Measurements from ENCODE around the gene CCL21. TPM values are rescaled to one million over a fixed set of nuclear protein-coding genes. Genes with fewer than 3 reads are reported as not detected.

CCL21 gene
- total and polyA plus RNA-seq, 2 of the 4 experiments (the other 2 are of a cell fraction) = not detected

GRCh38 chr9:34709196-34709978 is 549 bp downstream of the CCL21 start:
- H4K8ac ChIP-seq (ENCODE audit: low read depth in 2 of 2, low read length in 2 of 2) = no peak overlapping the region
- peaks cover 24% of the 10 kb centered on the region for H3K27me3 ChIP-seq (ENCODE audit: control insufficient read depth, insufficient read depth, low read length)
- ChIA-PET POLR2A (ENCODE audit: unreplicated experiment) (no interaction called here), CTCF (interaction anchor here (1.6 kb wide), 1 partner anchor 8 kb away, joined by 5 read pairs; no protein-coding TSS in a partner anchor)
- no peak overlapping the region for H3K9ac ChIP-seq (ENCODE audit: low read depth, low read length)
- no peak overlapping the region for H2BK120ac ChIP-seq (ENCODE audit: low read depth, low read length)
- DNase-seq = no peak
- no peak overlapping the region for H3K56ac ChIP-seq (ENCODE audit: extremely low read depth, insufficient read depth, low read length)
- H2AK9ac ChIP-seq (replicated peaks; ENCODE audit: low read depth, low read length, poor library complexity) = no peak overlapping the region
- H2BK5ac ChIP-seq (ENCODE audit: low read depth, low read length, poor library complexity, severe bottlenecking) = no peak overlapping the region
- H2AK5ac ChIP-seq (ENCODE audit: low read depth, low read length) = no peak overlapping the region
- in situ Hi-C loops (cut with MboI; ENCODE audit: low sequenced_read_pairs) = no loop called here
- no peaks in the 10 kb centered on the region for H3K79me1 ChIP-seq (ENCODE audit: low read depth in 1 of 2, low read length in 2 of 2)
- H3K23ac ChIP-seq (ENCODE audit: low read depth, low read length) = no peak overlapping the region
- no TSS peak for BruUV-seq (replicated peaks)
- ATAC-seq (ENCODE audit: low read depth) = no peak
- H3K14ac ChIP-seq (replicated peaks; ENCODE audit: low read depth, low read length) = no peak overlapping the region
- dilution Hi-C loops (cut with HindIII; ENCODE audit: low sequenced_read_pairs, unreplicated experiment) = no loop called here
- no CpG with 5 or more reads among the region's 9 CpGs for WGBS, 2 experiments (ENCODE audit: extremely low coverage in 2 of 2, insufficient read length in 1 of 2)
- H3K4me1 ChIP-seq (ENCODE audit: control insufficient read depth, insufficient read depth, low read length) = no peaks in the 10 kb centered on the region
- no peak overlapping the region for H4K91ac ChIP-seq (ENCODE audit: insufficient read depth, low read depth, low read length)
- no peak overlapping the region for H3K18ac ChIP-seq (ENCODE audit: low read depth, low read length)
- no peaks in the 10 kb centered on the region for H3K36me3 ChIP-seq (ENCODE audit: control insufficient read depth, insufficient read depth, low read length)
- intact Hi-C loops (cut with micrococcal nuclease) = no loop called here
- no peak overlapping the region for H2BK20ac ChIP-seq (ENCODE audit: low read depth, low read length)
- H3K27ac ChIP-seq (ENCODE audit: insufficient read depth, low read length) = no peak overlapping the region
- no peaks in the 10 kb centered on the region for H4K20me1 ChIP-seq (ENCODE audit: insufficient read depth, low read length)
- TF ChIP-seq MXI1 (IDR thresholded peaks at IDR 0.05; ENCODE audit: borderline replicate concordance, low read depth, low read length) = no peak
- TF ChIP-seq MAFK (IDR thresholded peaks at IDR 0.05; ENCODE audit: low read depth, low read length) = no peak
- TF ChIP-seq ELK1 (IDR thresholded peaks at IDR 0.05; ENCODE audit: borderline replicate concordance, low read depth, low read length) = no peak
- no peak for TF ChIP-seq NFE2L2 (IDR thresholded peaks at IDR 0.05; ENCODE audit: low read depth, low read length)
- TF ChIP-seq CEBPB (IDR thresholded peaks at IDR 0.05; ENCODE audit: low read depth, low read length) = no peak
- no peak for TF ChIP-seq POLR2A (IDR thresholded peaks at IDR 0.05; ENCODE audit: low read depth, low read length)
- no peak for TF ChIP-seq USF2 (IDR thresholded peaks at IDR 0.05; ENCODE audit: low read depth, low read length)
- TF ChIP-seq FOS (IDR thresholded peaks at IDR 0.05; ENCODE audit: low read depth, low read length) = no peak
- TF ChIP-seq CTCF (conservative IDR thresholded peaks at IDR 0.05; ENCODE audit: low read depth, low read length) = no peak
- H2BK15ac ChIP-seq (ENCODE audit: low read depth, low read length) = no peak overlapping the region
- H3K4ac ChIP-seq (ENCODE audit: low read depth, low read length) = no peak overlapping the region
- H4K5ac ChIP-seq (ENCODE audit: low read depth, low read length) = no peak overlapping the region
- H3K9me3 ChIP-seq (ENCODE audit: control insufficient read depth, insufficient read depth, low read length) = no peaks in the 10 kb centered on the region
- H2AFZ ChIP-seq (replicated peaks; ENCODE audit: low read length, poor library complexity) = no peak overlapping the region
- H3K4me3 ChIP-seq (ENCODE audit: insufficient read depth, low read depth, low read length) = no peak overlapping the region
- no peak overlapping the region for H3K4me2 ChIP-seq (ENCODE audit: low read depth, low read length)
- H3K9me1 ChIP-seq (ENCODE audit: insufficient read depth, low read length) = no peaks in the 10 kb centered on the region

Data from IMR-90 (cell line).